CD4-positive, alpha-beta T cell treated with Interleukin-1 beta for 1 hour (primary cell): ENCODE data around the gene TSPOAP1.

ENCODE experiments used
- DNase-seq, 2 donors: peaks; one replicate each; pipeline ENCODE4 v3.0.0-alpha.2; 2020 to 2022

TSPOAP1 gene

GRCh38 chr17:58276423-58276822 is 52.2 kb downstream of the TSPOAP1 start:
- no peak for DNase-seq

- no peak for DNase-seq
Observed at GRCh38 chr17:58275417-58275816, 53.2 kb downstream of the TSPOAP1 start.

- DNase-seq: no peak
Observed at GRCh38 chr17:58273453-58274104, 55.0 kb downstream of the TSPOAP1 start.

- DNase-seq: no peak
Observed at GRCh38 chr17:58272367-58273280, 56.0 kb downstream of the TSPOAP1 start.

- DNase-seq: no peak
Observed at GRCh38 chr17:58271216-58271931, 57.2 kb downstream of the TSPOAP1 start.

GRCh38 chr17:58270476-58271215 is 57.9 kb downstream of the TSPOAP1 start:
- no peak for DNase-seq

GRCh38 chr17:58269557-58270291 is 58.9 kb downstream of the TSPOAP1 start:
- no peak for DNase-seq

GRCh38 chr17:58268774-58269556 is 59.6 kb downstream of the TSPOAP1 start:
- DNase-seq: no peak

GRCh38 chr17:58268326-58268725 is 60.3 kb downstream of the TSPOAP1 start:
- DNase-seq: no peak

GRCh38 chr17:58267347-58268324 is 61.0 kb downstream of the TSPOAP1 start:
- no peak for DNase-seq

- no peak for DNase-seq
Observed at GRCh38 chr17:58265902-58266875, 62.4 kb downstream of the TSPOAP1 start.

- no peak for DNase-seq
Observed at GRCh38 chr17:58265271-58265670, 63.3 kb downstream of the TSPOAP1 start.

- DNase-seq: no peak
Observed at GRCh38 chr17:58264407-58265103, 64.0 kb downstream of the TSPOAP1 start.

GRCh38 chr17:58263773-58264172 is 64.8 kb downstream of the TSPOAP1 start:
- DNase-seq: no peak

- no peak for DNase-seq
Observed at GRCh38 chr17:58262149-58262548, 66.4 kb downstream of the TSPOAP1 start.

- DNase-seq: no peak
Observed at GRCh38 chr17:58254803-58255202, 73.8 kb downstream of the TSPOAP1 start.

- DNase-seq: no peak
Observed at GRCh38 chr17:58253082-58253481, 75.5 kb downstream of the TSPOAP1 start.

GRCh38 chr17:58252141-58252540 is 76.5 kb downstream of the TSPOAP1 start:
- DNase-seq: no peak
